MCF 10A (cell line): ENCODE measurements around the gene MAP3K10. TPM values are rescaled to one million over a fixed set of nuclear protein-coding genes. Genes with fewer than 3 reads are reported as not detected.

Experiments
- BruUV-seq: library from RNA; stranded (reverse); fragments of 400-500 nt; replicated peaks from 2 replicates; lab custom pipeline; 2021; lab: Mats Ljungman, UMichigan
- CTCF ChIA-PET: fragments of 300-600 bp; sonication (Branson Sonifier 250); formaldehyde crosslinking; extraction: SDS; loops from one replicate; lab custom pipeline; 2021; ENCODE audit warnings: antibody characterized with exemption, inconsistent platforms; lab: Yijun Ruan, JAX
- POLR2A ChIA-PET: fragments of 300-600, 350-650 bp; sonication (Branson Sonifier 250); formaldehyde crosslinking; extraction: SDS; loops from one replicate; lab custom pipeline; 2020; ENCODE audit warnings: antibody characterized with exemption, inconsistent platforms; lab: Yijun Ruan, JAX
- DNase-seq: peaks from one replicate; pipeline ENCODE4 v3.0.0-alpha.2; 2018; ENCODE audit not compliant: unreplicated experiment
- H3K27ac Mint-ChIP-seq: one replicate; pipeline ENCODE4 v1.8.0; 2022; ENCODE audit warnings: mild to moderate bottlenecking, low read depth, mixed read lengths; ENCODE audit not compliant: unreplicated experiment
- H3K27me3 Mint-ChIP-seq: one replicate; pipeline ENCODE4 v1.8.0; 2022; ENCODE audit warnings: mixed read lengths; ENCODE audit not compliant: insufficient read depth, unreplicated experiment
- H3K36me3 Mint-ChIP-seq: one replicate; pipeline ENCODE4 v1.8.0; 2022; ENCODE audit warnings: mild to moderate bottlenecking, moderate library complexity, mixed read lengths; ENCODE audit not compliant: insufficient read depth, unreplicated experiment
- H3K4me1 Mint-ChIP-seq: one replicate; pipeline ENCODE4 v1.8.0; 2022; ENCODE audit warnings: mixed read lengths; ENCODE audit not compliant: insufficient read depth, unreplicated experiment
- H3K4me3 Mint-ChIP-seq: one replicate; pipeline ENCODE4 v1.8.0; 2022; ENCODE audit warnings: mild to moderate bottlenecking, moderate library complexity, mixed read lengths; ENCODE audit not compliant: unreplicated experiment
- H3K9me3 Mint-ChIP-seq: one replicate; pipeline ENCODE4 v1.8.0; 2022; ENCODE audit warnings: mixed read lengths; ENCODE audit not compliant: unreplicated experiment
- CTCF ChIP-seq: fragments of 200-600 bp; IDR thresholded peaks from one replicate; pipeline ENCODE4 v1.8.0; 2022; ENCODE audit warnings: antibody characterized with exemption, mild to moderate bottlenecking; ENCODE audit not compliant: unreplicated experiment
- intact Hi-C: fragments of 100-400 bp; cut with micrococcal nuclease; formaldehyde crosslinking; loops from 2 replicates; pipeline ENCODE4 v1.14.1; 2022
- total RNA-seq: library from RNA; stranded (reverse); gene quantifications from 2 replicates; pipeline ENCODE4 v1.2.3, GENCODE V29; 2022

Gene MAP3K10
- total RNA-seq, 1 experiment from 2014 or later, result 17.1 TPM

GRCh38 chr19:40198272-40198990 lies 7.2 kb downstream of the MAP3K10 start:
- Mint-ChIP-seq H3K4me1 (no peaks in the 10 kb centered on the region), H3K36me3 (no peaks in the 10 kb centered on the region), H3K27me3 (no peaks in the 10 kb centered on the region), H3K9me3 (no peaks in the 10 kb centered on the region), H3K27ac (no peak overlapping the region), H3K4me3 (no peak overlapping the region)
- BruUV-seq, result no TSS peak
- intact Hi-C loops, result no loop called here
- ChIA-PET CTCF (no interaction called here), POLR2A (no interaction called here)
- DNase-seq, result no peak
- TF ChIP-seq CTCF, result no peak

DNA sequence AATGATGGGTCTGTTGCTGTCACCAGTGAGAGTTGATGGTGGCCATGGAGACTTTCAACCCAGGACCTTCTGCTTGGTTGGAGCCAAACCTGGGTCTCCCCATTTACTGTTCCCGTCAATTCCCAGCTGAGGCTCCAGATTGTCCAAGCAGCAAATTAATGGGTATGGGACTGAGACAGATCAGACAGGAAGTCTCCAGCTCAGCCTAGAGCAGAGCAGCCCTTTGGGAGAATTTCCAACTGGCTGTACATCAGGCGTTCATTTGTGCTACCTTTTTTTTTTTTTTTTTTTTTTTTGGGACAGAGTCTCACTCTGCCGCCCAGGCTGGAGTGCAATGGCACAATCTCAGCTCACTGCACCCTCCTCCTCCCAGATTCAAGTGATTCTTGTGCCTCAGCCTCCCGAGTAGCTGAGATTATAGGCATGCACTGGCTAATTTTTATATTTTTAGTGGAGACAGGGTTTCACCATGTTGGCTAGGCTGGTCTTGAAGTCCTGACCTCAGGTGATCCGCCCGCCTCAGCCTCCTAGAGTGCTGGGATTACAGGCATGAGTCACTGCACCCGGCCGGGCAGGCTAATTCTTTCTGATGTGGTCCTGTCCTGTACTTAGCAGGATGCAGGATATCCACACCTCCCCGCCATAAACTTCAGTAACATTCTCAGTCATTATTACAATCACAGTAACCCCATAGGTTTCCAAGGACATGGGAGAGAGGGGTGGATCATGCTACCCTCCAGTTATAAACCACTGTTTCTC lies 9.3 kb downstream of the MAP3K10 start:
- intact Hi-C loops, result no loop called here
- no peaks in the 10 kb centered on the region for H3K36me3 Mint-ChIP-seq
- ChIA-PET POLR2A (interaction anchor here (0.6 kb wide), 1 partner anchor 405 kb away, joined by 3 read pairs; no protein-coding TSS in a partner anchor), CTCF (no interaction called here)
- no TSS peak for BruUV-seq
- H3K27ac Mint-ChIP-seq, result no peak overlapping the region
- H3K27me3 Mint-ChIP-seq, result no peaks in the 10 kb centered on the region
- no peak for DNase-seq
- H3K4me1 Mint-ChIP-seq, result no peaks in the 10 kb centered on the region
- H3K4me3 Mint-ChIP-seq, result no peak overlapping the region
- TF ChIP-seq CTCF, result no peak
- H3K9me3 Mint-ChIP-seq, result no peaks in the 10 kb centered on the region

- H3K4me3 Mint-ChIP-seq, result no peak overlapping the region
- ChIA-PET POLR2A (interaction anchor here (0.6 kb wide), 1 partner anchor 52 kb away, joined by 3 read pairs; no protein-coding TSS in a partner anchor), CTCF (no interaction called here)
- no peak for DNase-seq
- TF ChIP-seq CTCF, result no peak
- H3K4me1 Mint-ChIP-seq, result no peaks in the 10 kb centered on the region
- H3K27me3 Mint-ChIP-seq, result no peaks in the 10 kb centered on the region
- H3K36me3 Mint-ChIP-seq, result no peaks in the 10 kb centered on the region
- intact Hi-C loops, result no loop called here
- H3K9me3 Mint-ChIP-seq, result no peaks in the 10 kb centered on the region
- no peak overlapping the region for H3K27ac Mint-ChIP-seq
- no TSS peak for BruUV-seq
These were observed 13.2 kb downstream of the MAP3K10 start for GRCh38 chr19:40204381-40204780.

DNA sequence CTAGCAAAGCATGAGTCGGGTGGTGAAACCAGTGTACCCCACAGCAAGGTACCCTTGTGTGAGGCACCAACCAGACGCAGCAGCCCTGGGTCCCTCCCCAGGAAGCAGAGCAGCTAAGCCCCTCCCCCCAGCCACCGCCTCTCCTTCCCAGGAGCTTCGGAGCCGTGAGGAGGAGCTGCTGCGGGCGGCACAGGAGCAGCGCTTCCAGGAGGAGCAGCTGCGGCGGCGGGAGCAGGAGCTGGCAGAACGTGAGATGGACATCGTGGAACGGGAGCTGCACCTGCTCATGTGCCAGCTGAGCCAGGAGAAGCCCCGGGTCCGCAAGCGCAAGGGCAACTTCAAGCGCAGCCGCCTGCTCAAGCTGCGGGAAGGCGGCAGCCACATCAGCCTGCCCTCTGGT lies 14.5 kb downstream of the MAP3K10 start:
- peaks cover 6% of the 10 kb centered on the region for H3K36me3 Mint-ChIP-seq
- POLR2A ChIA-PET, result interaction anchor here (0.6 to 1.0 kb wide), 2 partner anchors 14 to 15 kb away, joined by 3 read pairs; partner anchors contain the start of gene MAP3K10
- no peaks in the 10 kb centered on the region for H3K4me1 Mint-ChIP-seq
- no peak for DNase-seq
- no peak for TF ChIP-seq CTCF
- H3K27ac Mint-ChIP-seq, result peak overlapping the region; percentile 11
- H3K27me3 Mint-ChIP-seq, result no peaks in the 10 kb centered on the region
- CTCF ChIA-PET, result no interaction called here
- no peaks in the 10 kb centered on the region for H3K9me3 Mint-ChIP-seq
- H3K4me3 Mint-ChIP-seq, result no peak overlapping the region
- intact Hi-C loops, result no loop called here
- no TSS peak for BruUV-seq
